ENCODE results near the gene KBTBD13. TPM values are rescaled to one million over a fixed set of nuclear protein-coding genes. Genes with fewer than 3 reads are reported as not detected.

Gene KBTBD13
- total RNA-seq, 1 experiment from 2014 or later = not detected

GRCh38 chr15:65058394-65059368 lies 17.9 kb upstream of the KBTBD13 start:
- ChIA-PET CTCF (no interaction called here), POLR2A (ENCODE audit: unreplicated experiment) (no interaction called here)
- no peak for DNase-seq
- Histone ChIP-seq H4K20me1 (ENCODE audit: low read length) (no peaks in the 10 kb centered on the region), H3K9me2 (replicated peaks; ENCODE audit: low read length) (no peaks in the 10 kb centered on the region), H3K4me3 (ENCODE audit: low read length) (no peak overlapping the region), H3K27ac (ENCODE audit: low read length) (no peak overlapping the region), H3K4me1 (ENCODE audit: insufficient read depth, low read length) (peaks cover 17% of the 10 kb centered on the region), H3K9me3 (ENCODE audit: low read length) (no peaks in the 10 kb centered on the region), H3K79me2 (ENCODE audit: low read length) (no peaks in the 10 kb centered on the region), H3K4me2 (ENCODE audit: low read length) (no peak overlapping the region), H3K36me3 (ENCODE audit: low read depth, low read length) (no peaks in the 10 kb centered on the region), H2AFZ (ENCODE audit: low read length) (no peak overlapping the region), H3K9ac (ENCODE audit: low read length) (no peak overlapping the region), H3K27me3 (ENCODE audit: low read length) (no peaks in the 10 kb centered on the region), H3F3A (ENCODE audit: low read length, unreplicated experiment) (no peaks in the 10 kb centered on the region)
- no peak for ATAC-seq
- intact Hi-C loops (cut with micrococcal nuclease) = loop anchor here (10.0 kb wide), 1 partner anchor 216 kb away; no protein-coding TSS in a partner anchor
- BruUV-seq (replicated peaks) = no TSS peak
- TF ChIP-seq CTCF (conservative IDR thresholded peaks at IDR 0.05; ENCODE audit: low read depth, low read length) = no peak
- TF ChIP-seq EZH2phosphoT487 (IDR thresholded peaks at IDR 0.05; ENCODE audit: borderline replicate concordance, low read length) = no peak
- TF ChIP-seq EZH2 (IDR thresholded peaks at IDR 0.05; ENCODE audit: low read length, unreplicated experiment) = no peak

GRCh38 chr15:65059369-65059750 lies 17.2 kb upstream of the KBTBD13 start:
- ATAC-seq = no peak
- no peaks in the 10 kb centered on the region for H3K79me2 ChIP-seq (ENCODE audit: low read length)
- TF ChIP-seq CTCF (conservative IDR thresholded peaks at IDR 0.05; ENCODE audit: low read depth, low read length) = no peak
- TF ChIP-seq EZH2 (IDR thresholded peaks at IDR 0.05; ENCODE audit: low read length, unreplicated experiment) = no peak
- no peak for TF ChIP-seq EZH2phosphoT487 (IDR thresholded peaks at IDR 0.05; ENCODE audit: borderline replicate concordance, low read length)
- no peaks in the 10 kb centered on the region for H3K36me3 ChIP-seq (ENCODE audit: low read depth, low read length)
- no peak for DNase-seq
- H3K4me1 ChIP-seq (ENCODE audit: insufficient read depth, low read length) = peaks cover 17% of the 10 kb centered on the region
- no peaks in the 10 kb centered on the region for H3K9me2 ChIP-seq (replicated peaks; ENCODE audit: low read length)
- H3K9ac ChIP-seq (ENCODE audit: low read length) = no peak overlapping the region
- H3K9me3 ChIP-seq (ENCODE audit: low read length) = no peaks in the 10 kb centered on the region
- ChIA-PET CTCF (no interaction called here), POLR2A (ENCODE audit: unreplicated experiment) (no interaction called here)
- H3K4me2 ChIP-seq (ENCODE audit: low read length) = no peak overlapping the region
- no peaks in the 10 kb centered on the region for H4K20me1 ChIP-seq (ENCODE audit: low read length)
- H3K27me3 ChIP-seq (ENCODE audit: low read length) = no peaks in the 10 kb centered on the region
- intact Hi-C loops (cut with micrococcal nuclease) = loop anchor here (10.0 kb wide), 1 partner anchor 215 kb away; no protein-coding TSS in a partner anchor
- H3K27ac ChIP-seq (ENCODE audit: low read length) = no peak overlapping the region
- H3K4me3 ChIP-seq (ENCODE audit: low read length) = no peak overlapping the region
- BruUV-seq (replicated peaks) = no TSS peak
- no peaks in the 10 kb centered on the region for H3F3A ChIP-seq (ENCODE audit: low read length, unreplicated experiment)
- no peak overlapping the region for H2AFZ ChIP-seq (ENCODE audit: low read length)
